HepG2 (cell line): ENCODE results near the gene ZC3H18. TPM values are rescaled to one million over a fixed set of nuclear protein-coding genes. Genes with fewer than 3 reads are reported as not detected.

Experiments used
- CBFB ChIP-seq: sonication (generic); formaldehyde crosslinking; IDR thresholded peaks from 2 replicates; pipeline ENCODE4 v1.4.0; 2020; ENCODE audit warnings: missing genetic modification reagents
- CBX5 ChIP-seq: sonication (generic); formaldehyde crosslinking; IDR thresholded peaks from 2 replicates; pipeline ENCODE4 v1.4.0; 2020; ENCODE audit warnings: missing genetic modification reagents, borderline replicate concordance
- DMTF1 ChIP-seq: sonication (generic); formaldehyde crosslinking; IDR thresholded peaks from 2 replicates; pipeline ENCODE4 v1.4.0; 2020; ENCODE audit warnings: mild to moderate bottlenecking, missing genetic modification reagents
- ELF4 ChIP-seq: sonication (generic); formaldehyde crosslinking; IDR thresholded peaks from 2 replicates; pipeline ENCODE4 v1.5.0; 2020; ENCODE audit warnings: missing genetic modification reagents, mild to moderate bottlenecking, moderate library complexity, borderline replicate concordance
- FOXA3 ChIP-seq: IDR thresholded peaks from 2 replicates; pipeline ENCODE4 v1.6.1; 2016; ENCODE audit warnings: missing genetic modification reagents, missing compliant biosample characterization
- GRHL1 ChIP-seq: sonication (generic); formaldehyde crosslinking; conservative IDR thresholded peaks from 2 replicates; pipeline ENCODE4 v1.8.0; 2022; ENCODE audit warnings: missing genetic modification reagents
- KDM5B ChIP-seq: sonication (generic); formaldehyde crosslinking; IDR thresholded peaks from 2 replicates; pipeline ENCODE4 v1.4.0; 2020; ENCODE audit warnings: missing genetic modification reagents, mild to moderate bottlenecking, borderline replicate concordance
- KMT2A ChIP-seq: sonication (generic); formaldehyde crosslinking; IDR thresholded peaks from 2 replicates; pipeline ENCODE4 v1.4.0; 2020; ENCODE audit warnings: missing genetic modification reagents
- NCOA2 ChIP-seq: sonication (generic); formaldehyde crosslinking; IDR thresholded peaks from 2 replicates; pipeline ENCODE4 v1.8.0; 2022; ENCODE audit warnings: inconsistent platforms
- NFE2L1 ChIP-seq: sonication (generic); formaldehyde crosslinking; IDR thresholded peaks from 2 replicates; pipeline ENCODE4 v1.4.0; 2020; ENCODE audit warnings: missing genetic modification reagents, mild to moderate bottlenecking, borderline replicate concordance
- NONO ChIP-seq, 2 experiments: fragments of 450-650 bp in 1 of 2; sonication (generic) in 1 of 2; formaldehyde crosslinking in 1 of 2; IDR thresholded peaks in 1 of 2; conservative IDR thresholded peaks in 1 of 2; 2 replicates each; pipeline versions ENCODE4 v1.6.1 to v1.8.0; 2017 to 2022; ENCODE audit warnings: mild to moderate bottlenecking in 1 of 2, missing genetic modification reagents in 1 of 2, moderate library complexity in 1 of 2
- PAWR ChIP-seq: sonication (generic); formaldehyde crosslinking; IDR thresholded peaks from 2 replicates; pipeline ENCODE4 v1.4.0; 2020; ENCODE audit warnings: missing genetic modification reagents, mild to moderate bottlenecking, borderline replicate concordance
- POLR2G ChIP-seq: fragments of 200-400 bp; formaldehyde crosslinking; IDR thresholded peaks from 2 replicates; pipeline ENCODE4 v1.6.1; 2018; ENCODE audit warnings: mild to moderate bottlenecking, low read depth, low read length, moderate library complexity
- PTBP1 ChIP-seq: fragments of 200-400 bp; formaldehyde crosslinking; IDR thresholded peaks from 2 replicates; pipeline ENCODE4 v1.6.1; 2018; ENCODE audit warnings: low read length, low read depth; ENCODE audit not compliant: poor library complexity, severe bottlenecking
- RFXAP ChIP-seq: sonication (generic); formaldehyde crosslinking; IDR thresholded peaks from 2 replicates; pipeline ENCODE4 v1.4.0; 2020; ENCODE audit warnings: missing genetic modification reagents, borderline replicate concordance
- RXRA ChIP-seq: sonication (generic); formaldehyde crosslinking; IDR thresholded peaks from 2 replicates; pipeline ENCODE4 v1.5.1; 2020; ENCODE audit warnings: missing genetic modification reagents
- RXRB ChIP-seq: IDR thresholded peaks from 2 replicates; pipeline ENCODE4 v1.6.1; 2016; ENCODE audit warnings: borderline replicate concordance, missing genetic modification reagents, missing compliant biosample characterization
- SNAPC5 ChIP-seq: sonication (generic); formaldehyde crosslinking; IDR thresholded peaks from 2 replicates; pipeline ENCODE4 v1.8.1; 2023; ENCODE audit warnings: mild to moderate bottlenecking, missing genetic modification reagents, borderline replicate concordance
- SRSF1 ChIP-seq: fragments of 200-400 bp; formaldehyde crosslinking; optimal IDR thresholded peaks from 2 replicates; pipeline ENCODE3; 2017; ENCODE audit warnings: mild to moderate bottlenecking, low read depth, low read length, moderate library complexity
- STAG1 ChIP-seq: sonication (generic); formaldehyde crosslinking; IDR thresholded peaks from 2 replicates; pipeline ENCODE4 v1.4.0; 2020; ENCODE audit warnings: missing genetic modification reagents
- ZBTB3 ChIP-seq: sonication (generic); formaldehyde crosslinking; IDR thresholded peaks from 2 replicates; pipeline ENCODE4 v1.4.0; 2020; ENCODE audit warnings: low read depth, mild to moderate bottlenecking, moderate library complexity, missing genetic modification reagents, borderline replicate concordance
- ZFP1 ChIP-seq: IDR thresholded peaks from 2 replicates; pipeline ENCODE4 v1.6.1; 2016
- ZFY ChIP-seq: sonication (generic); formaldehyde crosslinking; IDR thresholded peaks from 2 replicates; pipeline ENCODE4 v1.4.0; 2020; ENCODE audit warnings: missing genetic modification reagents
- ZMAT3 ChIP-seq: sonication (generic); formaldehyde crosslinking; conservative IDR thresholded peaks from 2 replicates; pipeline ENCODE4 v1.7.0; 2021; ENCODE audit warnings: missing genetic modification reagents
- ZNF337 ChIP-seq: sonication (generic); formaldehyde crosslinking; IDR thresholded peaks from 2 replicates; pipeline ENCODE4 v1.5.1; 2020; ENCODE audit warnings: missing genetic modification reagents, low read depth, mild to moderate bottlenecking, borderline replicate concordance
- ZNF431 ChIP-seq: sonication (generic); formaldehyde crosslinking; IDR thresholded peaks from 2 replicates; pipeline ENCODE4 v1.9.0; 2022; ENCODE audit warnings: missing genetic modification reagents, low read depth, mild to moderate bottlenecking, borderline replicate concordance
- ZNF44 ChIP-seq: sonication (generic); formaldehyde crosslinking; IDR thresholded peaks from 2 replicates; pipeline ENCODE4 v1.5.1; 2020; ENCODE audit warnings: mild to moderate bottlenecking, missing genetic modification reagents
- ZNF614 ChIP-seq: IDR thresholded peaks from 2 replicates; pipeline ENCODE4 v1.6.1; 2018; ENCODE audit warnings: missing biosample characterization, missing genetic modification reagents, inconsistent platforms, borderline replicate concordance
- polyA plus RNA-seq, 8 experiments: library from polyadenylated mRNA; depleted of rRNA in 3 of 8; stranded (reverse) in 7 of 8; unstranded in 1 of 8; fragments of >200 nt; fragmentation: Illumina TruSeq in 4 of 8; extraction: Trizol in 4 of 8; gene quantifications; 2 replicates each; pipeline versions ENCODE4 v1.2.1 to v1.2.3, GENCODE V29; 2011 to 2016; ENCODE audit warnings: low read depth in 4 of 8, missing spikeins in 1 of 8, mixed read lengths in 1 of 8; ENCODE audit not compliant: insufficient read depth in 1 of 8
- total RNA-seq, 5 experiments: library from RNA; depleted of rRNA; stranded (reverse); fragments of >200 nt; fragmentation: Illumina TruSeq; extraction: Trizol; gene quantifications; 2 replicates each; pipeline ENCODE4 v1.2.3, GENCODE V29; 2016; ENCODE audit warnings: low read depth in 1 of 5

The ZC3H18 gene
- total and polyA plus RNA-seq, 2 of the 13 experiments (the other 11 are each of a cell fraction or from before 2014, with no cell fraction given) = 11.2 to 27.4 TPM

GRCh38 chr16:88569614-88569984 is 604 bp upstream of the ZC3H18 start (continued):
- TF ChIP-seq ZBTB3 (CRISPR knock-in tag) = no peak
- TF ChIP-seq POLR2G = no peak
- TF ChIP-seq CBX5 (CRISPR knock-in tag) = 0 out of 2 replicates have a peak, but pooled peaks have one; percentile 58
- no peak for TF ChIP-seq STAG1 (CRISPR knock-in tag)
- no peak for TF ChIP-seq NONO (IDR thresholded peaks at IDR 0.05)
- peak; percentile 70; the same call in 1 of the 2 replicates for TF ChIP-seq NONO (CRISPR knock-in tag; conservative IDR thresholded peaks at IDR 0.05)
- TF ChIP-seq ZFP1 (CRISPR knock-in tag) = no peak
- TF ChIP-seq NFE2L1 = no peak
- TF ChIP-seq NCOA2 (CRISPR knock-in tag) = no peak
- peak; percentile 38 for TF ChIP-seq SRSF1
- TF ChIP-seq CBFB (CRISPR knock-in tag) = no peak
- TF ChIP-seq ELF4 (CRISPR knock-in tag) = no peak
- no peak for TF ChIP-seq SNAPC5 (CRISPR knock-in tag)
- TF ChIP-seq ZNF337 (CRISPR knock-in tag) = no peak
- no peak for TF ChIP-seq ZNF431
- no peak for TF ChIP-seq PAWR
- no peak for TF ChIP-seq ZFY (CRISPR knock-in tag)
- no peak for TF ChIP-seq FOXA3 (CRISPR knock-in tag)
- TF ChIP-seq RFXAP = no peak
- no peak for TF ChIP-seq RXRB (CRISPR knock-in tag)
- no peak for TF ChIP-seq PTBP1
- no peak for TF ChIP-seq GRHL1 (CRISPR knock-in tag)
- 0 out of 2 replicates have a peak, but pooled peaks have one; percentile 5 for TF ChIP-seq ZMAT3 (CRISPR knock-in tag)
- TF ChIP-seq RXRA (CRISPR knock-in tag) = peak; percentile 15; the same call in 1 of the 2 replicates
- no peak for TF ChIP-seq ZNF44 (CRISPR knock-in tag)
- no peak for TF ChIP-seq DMTF1
- peak; percentile 21; the same call in 1 of the 2 replicates for TF ChIP-seq KDM5B (CRISPR knock-in tag)
- TF ChIP-seq ZNF614 (CRISPR knock-in tag) = no peak
- TF ChIP-seq KMT2A (CRISPR knock-in tag) = no peak
